NCI-H2029 treated with DMSO at 0.1 percent for 48 hours (cell line): ENCODE results near the gene WSCD2.

Experiments
- DNase-seq: peaks from one replicate; lab custom pipeline; 2025; lab: John Stamatoyannopoulos, UW

WSCD2 gene

GRCh38 chr12:108269224-108269623 lies 140.1 kb downstream of the WSCD2 start:
- no peak for DNase-seq

GRCh38 chr12:108270035-108270848 lies 141.2 kb downstream of the WSCD2 start:
- no peak for DNase-seq

- DNase-seq, result no peak
Observed at GRCh38 chr12:108270849-108271143, 141.7 kb downstream of the WSCD2 start.

DNA sequence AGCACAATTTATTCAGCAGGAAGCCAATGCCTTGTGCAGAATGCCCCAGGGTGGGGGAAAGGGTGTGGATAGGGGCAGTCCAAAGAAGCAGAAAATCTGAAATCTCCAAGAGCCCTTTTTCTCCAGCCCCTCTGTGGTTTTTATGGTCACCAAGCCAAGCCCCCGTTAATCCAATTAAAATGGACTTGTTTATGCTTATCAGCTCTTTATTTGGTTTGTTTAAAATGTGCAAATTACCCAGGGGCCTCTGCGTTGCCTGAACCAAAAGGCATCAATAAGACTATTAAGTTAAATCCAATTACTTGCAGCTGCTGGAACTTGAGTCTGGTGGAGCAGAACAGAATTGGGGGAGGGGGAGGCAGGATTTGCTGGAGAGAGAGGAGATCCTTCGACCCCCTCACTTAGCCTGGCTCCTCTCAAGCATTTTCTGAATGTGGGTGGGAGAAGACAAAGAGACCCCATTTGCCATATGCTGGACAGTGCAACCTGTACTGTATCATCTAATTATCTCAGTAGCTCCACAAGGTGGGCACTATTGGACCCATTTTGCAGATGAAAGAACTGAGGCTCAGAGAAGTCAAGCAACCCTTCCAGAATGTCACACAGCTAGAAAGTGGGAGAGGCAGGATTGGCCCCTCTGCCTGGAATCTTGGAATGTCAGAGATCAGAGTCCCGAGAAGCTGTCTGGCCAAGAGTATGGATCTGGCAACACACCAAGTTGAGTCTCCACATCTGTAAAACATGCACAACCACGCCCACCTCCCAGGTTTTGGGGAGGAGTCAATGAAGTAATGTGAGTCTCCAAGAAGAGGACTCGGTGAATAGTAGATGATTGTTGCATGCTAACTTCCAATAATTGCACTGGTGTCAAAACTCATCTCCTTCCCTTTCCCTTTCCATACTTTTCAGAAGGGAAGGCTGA lies 143.1 kb downstream of the WSCD2 start:
- DNase-seq, result no peak

GRCh38 chr12:108273217-108273616 lies 144.1 kb downstream of the WSCD2 start:
- DNase-seq, result no peak

- no peak for DNase-seq
Observed at GRCh38 chr12:108277613-108278012, 148.5 kb downstream of the WSCD2 start.

DNA sequence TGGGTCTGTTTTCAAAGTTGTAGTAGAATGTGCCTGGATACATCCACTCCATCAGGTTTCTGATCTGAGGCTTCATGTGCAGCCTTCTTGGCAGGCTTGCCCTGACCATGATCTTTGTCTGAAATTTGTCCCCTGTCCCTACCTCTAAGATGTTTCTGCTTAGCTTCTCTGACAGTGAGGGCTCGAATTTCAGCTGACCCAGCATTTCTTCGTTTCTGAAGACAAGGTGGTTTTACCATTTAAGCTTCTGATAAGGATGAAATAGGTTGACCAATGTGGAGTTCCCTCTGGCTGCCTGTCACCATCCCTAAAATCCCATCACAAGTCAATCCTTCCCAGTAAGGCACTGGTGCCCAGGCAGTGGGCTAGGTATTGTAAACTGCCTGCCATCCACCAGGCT lies 153.1 kb downstream of the WSCD2 start:
- DNase-seq, result no peak

GRCh38 chr12:108282676-108283075 lies 153.6 kb downstream of the WSCD2 start:
- DNase-seq, result no peak

GRCh38 chr12:108284163-108284562 lies 155.1 kb downstream of the WSCD2 start:
- DNase-seq, result no peak

GRCh38 chr12:108285016-108285415 lies 155.9 kb downstream of the WSCD2 start:
- DNase-seq, result no peak

- DNase-seq, result no peak
Observed at GRCh38 chr12:108287227-108287626, 158.1 kb downstream of the WSCD2 start.

DNA sequence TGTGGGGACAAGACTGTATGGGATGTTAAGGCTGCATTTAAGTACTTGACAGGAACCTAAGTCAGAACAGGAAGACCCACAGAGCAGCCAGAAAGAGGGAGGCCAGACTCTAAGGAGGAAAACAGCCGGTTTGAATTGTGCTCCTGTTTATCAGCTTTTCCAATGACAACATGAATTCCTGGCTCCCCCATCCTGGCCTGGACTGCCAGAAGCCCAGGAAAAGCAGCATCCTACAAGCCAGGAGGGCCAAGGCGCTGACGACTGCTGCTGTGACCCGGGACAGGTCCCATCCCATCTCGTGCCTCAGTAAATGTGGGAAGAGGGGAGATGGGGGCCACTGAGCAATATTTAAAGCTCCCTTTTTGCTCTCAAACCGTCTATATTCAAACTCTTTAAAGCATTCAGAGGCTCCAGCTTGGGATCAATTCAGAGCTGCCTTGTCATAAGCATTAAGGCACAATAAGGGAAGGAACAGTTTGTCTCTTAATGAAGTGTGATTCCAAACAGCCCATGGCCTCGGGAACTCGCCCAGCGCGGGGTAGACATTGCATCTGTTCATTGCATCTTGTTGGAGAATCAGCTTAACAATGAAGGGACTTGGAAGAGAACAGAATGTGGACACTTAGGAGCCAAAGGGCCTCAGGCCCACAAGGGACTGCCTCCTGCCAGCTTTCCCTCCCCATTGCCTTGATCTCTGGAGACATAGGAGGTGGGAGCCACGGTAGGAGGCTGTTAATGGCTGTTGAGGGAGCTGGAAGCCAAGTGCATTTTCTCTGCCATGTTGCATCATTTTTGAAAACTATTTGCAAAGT lies 160.5 kb downstream of the WSCD2 start:
- DNase-seq, result no peak

DNA sequence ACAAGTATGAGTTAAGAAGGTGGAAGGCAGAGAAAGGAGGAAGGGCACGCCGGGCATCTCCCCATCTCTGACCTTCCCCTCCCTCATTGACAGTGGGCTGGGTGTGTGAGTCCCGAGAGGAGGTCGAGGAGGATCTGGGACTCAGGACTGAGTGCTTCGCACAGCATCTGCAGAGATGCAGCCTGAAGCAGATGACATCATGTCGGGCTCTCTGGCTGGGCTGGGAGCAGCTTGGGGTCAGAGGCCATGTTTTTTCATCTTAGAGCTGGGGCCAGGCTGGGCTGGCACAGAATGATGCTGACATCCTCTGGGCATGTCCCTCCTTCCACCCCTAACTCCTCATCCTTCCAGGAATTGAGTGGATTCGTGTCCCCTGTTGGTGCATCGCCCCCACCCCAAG lies 166.6 kb downstream of the WSCD2 start:
- no peak for DNase-seq

DNA sequence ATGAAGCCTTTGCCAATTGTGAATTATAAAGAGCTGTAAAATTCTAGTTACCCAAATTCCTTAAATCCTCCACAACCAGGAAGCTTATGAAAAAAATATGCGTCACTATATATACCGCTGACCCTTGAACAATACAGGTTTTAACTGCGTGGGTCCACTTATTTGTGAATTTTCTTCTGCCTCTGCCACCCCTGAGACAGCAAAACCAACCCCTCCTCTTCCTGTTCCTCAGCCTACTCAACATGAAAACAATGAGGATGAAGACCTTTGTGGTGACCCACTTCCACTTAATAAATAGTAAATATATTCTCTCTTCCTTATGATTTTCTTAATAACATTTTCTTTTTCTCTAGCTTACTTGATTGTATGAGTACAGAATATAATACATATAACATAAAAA lies 167.9 kb downstream of the WSCD2 start:
- DNase-seq, result no peak

DNA sequence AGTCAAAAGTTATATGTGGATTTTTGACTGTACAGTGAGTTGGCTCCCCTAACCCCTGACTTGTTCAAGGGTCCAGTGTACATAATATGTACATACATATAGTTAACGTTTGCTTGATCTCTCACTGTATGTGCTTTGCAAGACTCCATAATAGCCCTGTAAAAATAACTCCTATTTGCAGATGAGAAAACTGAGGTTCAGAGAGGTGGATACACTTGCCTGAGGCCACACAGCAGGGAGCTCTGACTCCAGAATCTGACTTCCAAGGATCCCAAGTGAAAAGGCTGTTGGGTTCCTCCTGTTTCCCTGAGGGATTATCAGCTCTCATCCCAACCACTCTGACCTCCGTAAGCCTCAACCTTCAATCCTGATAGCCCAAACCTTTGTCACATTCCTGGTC lies 168.3 kb downstream of the WSCD2 start:
- DNase-seq, result no peak

DNA sequence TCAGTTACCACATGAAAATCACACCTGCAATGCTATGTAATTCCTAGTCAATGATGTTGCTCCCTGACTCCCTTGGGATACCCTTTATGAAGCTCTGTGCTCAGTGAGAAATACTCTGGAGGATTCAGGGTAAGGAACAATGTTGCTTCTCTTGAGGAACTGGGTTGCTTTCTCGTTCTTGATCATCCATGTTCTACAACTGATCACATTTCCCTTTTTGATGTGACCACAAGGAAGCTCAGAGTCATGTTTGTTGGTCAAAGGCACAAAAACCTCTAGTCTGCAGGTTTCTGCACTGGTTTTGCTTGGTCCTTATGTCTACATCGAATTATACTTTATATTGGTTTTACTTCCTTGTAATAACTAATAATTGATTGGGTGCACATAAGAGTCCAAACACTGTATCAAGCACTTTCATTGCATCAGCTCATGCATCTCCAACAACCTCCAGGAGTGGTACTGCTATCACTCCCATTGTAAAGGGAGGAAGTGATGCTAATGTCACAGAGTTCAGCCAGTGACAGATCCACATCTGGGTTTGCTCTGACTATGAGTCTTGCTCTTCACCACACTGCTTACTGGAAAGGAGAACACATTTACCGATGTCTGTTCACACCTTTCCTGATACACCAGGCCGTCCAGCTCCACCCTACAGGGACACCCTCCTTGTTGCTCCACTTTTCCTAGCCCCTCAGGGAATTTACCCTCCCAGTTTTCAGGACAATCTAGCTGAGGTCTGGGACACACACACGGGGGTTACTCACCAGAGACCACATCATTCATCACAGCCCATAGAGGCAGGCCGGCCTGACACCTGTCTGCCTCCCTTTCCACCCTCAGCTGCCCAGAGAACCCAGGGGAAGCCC lies 169.0 kb downstream of the WSCD2 start:
- DNase-seq, result no peak

DNA sequence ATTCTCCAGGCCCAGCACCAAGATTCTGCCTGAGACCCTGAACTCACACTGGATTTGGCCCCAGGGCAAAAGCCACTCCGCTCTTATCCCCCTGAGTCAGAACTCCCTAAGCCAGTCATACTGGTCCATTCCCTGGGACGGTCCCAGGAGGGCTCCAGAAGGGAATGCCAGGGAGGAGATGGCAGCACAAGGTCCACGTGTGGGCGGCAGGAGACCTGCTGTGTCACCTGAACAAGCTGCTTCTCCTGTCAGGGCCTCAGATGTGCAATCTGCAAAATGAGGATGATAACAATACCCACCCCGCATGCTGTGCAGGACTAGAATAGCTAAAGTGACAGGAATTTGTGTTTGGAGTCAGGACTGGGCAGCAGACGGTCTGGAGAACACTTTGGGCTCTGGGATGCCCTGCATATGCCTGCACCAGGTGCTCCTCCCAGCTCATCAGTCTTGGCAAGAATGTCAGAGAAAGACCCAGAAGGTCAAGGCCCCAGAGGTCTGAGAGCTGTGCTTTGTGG lies 169.7 kb downstream of the WSCD2 start:
- no peak for DNase-seq

DNA sequence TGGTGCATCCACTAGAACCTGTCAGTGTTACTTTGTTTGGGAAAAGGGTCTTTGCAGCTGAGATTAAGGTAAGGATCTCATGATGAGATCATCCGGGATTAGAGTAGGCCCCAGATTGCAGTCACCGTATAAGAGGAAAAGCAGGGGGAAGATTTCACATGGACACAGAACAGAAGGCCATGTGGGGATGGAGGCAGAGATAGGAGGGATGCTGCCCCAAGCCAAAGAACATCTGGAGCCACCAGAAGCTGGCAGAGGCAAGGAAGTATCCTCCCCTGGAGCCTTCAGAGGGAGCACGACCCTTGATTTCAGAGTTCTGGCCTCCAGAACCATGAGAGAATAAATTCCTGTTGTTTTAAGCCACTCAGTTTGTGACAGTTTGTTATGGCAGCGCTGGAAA lies 170.4 kb downstream of the WSCD2 start:
- DNase-seq, result no peak
